OCI-LY7 (cell line): ENCODE results near the gene ENTPD7.

ENCODE experiments used
- EZH2phosphoT487 ChIP-seq: fragments of 200-600 bp; sonication (generic); IDR thresholded peaks from 2 replicates; pipeline ENCODE4 v1.6.1; 2018; ENCODE audit warnings: low read depth, borderline replicate concordance, mild to moderate bottlenecking, mixed run types, antibody characterized with exemption, low read length, moderate library complexity, mixed read lengths
- TF ChIP-seq, protein P1 (sequence below): fragments of 200-600 bp; sonication (generic); conservative IDR thresholded peaks from 2 replicates; pipeline ENCODE4 v1.5.1; 2014; ENCODE audit warnings: mild to moderate bottlenecking, antibody characterized with exemption, low read length, moderate library complexity, mixed read lengths

DNA sequence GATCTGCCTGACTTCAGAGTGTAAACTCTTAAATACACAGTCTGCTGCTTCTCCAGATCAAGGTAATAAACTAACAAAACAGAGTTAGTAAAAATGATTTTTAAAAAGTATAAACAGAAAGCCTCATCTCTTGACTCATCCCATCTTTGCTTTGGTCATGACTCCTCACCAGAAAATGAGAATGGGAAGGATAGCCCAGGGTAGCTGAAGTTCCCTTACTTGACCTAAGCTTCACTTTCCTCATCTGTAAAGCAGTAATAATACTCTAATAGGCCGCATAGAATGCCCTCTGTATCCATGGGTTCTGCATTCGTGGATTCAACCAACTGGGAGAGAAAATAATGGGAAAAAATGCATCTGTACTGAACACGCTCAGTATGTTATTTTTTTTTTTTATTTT, 27.8 kb upstream of the ENTPD7 start:
- no peak for TF ChIP-seq EZH2phosphoT487
- TF ChIP-seq, protein P1, sequence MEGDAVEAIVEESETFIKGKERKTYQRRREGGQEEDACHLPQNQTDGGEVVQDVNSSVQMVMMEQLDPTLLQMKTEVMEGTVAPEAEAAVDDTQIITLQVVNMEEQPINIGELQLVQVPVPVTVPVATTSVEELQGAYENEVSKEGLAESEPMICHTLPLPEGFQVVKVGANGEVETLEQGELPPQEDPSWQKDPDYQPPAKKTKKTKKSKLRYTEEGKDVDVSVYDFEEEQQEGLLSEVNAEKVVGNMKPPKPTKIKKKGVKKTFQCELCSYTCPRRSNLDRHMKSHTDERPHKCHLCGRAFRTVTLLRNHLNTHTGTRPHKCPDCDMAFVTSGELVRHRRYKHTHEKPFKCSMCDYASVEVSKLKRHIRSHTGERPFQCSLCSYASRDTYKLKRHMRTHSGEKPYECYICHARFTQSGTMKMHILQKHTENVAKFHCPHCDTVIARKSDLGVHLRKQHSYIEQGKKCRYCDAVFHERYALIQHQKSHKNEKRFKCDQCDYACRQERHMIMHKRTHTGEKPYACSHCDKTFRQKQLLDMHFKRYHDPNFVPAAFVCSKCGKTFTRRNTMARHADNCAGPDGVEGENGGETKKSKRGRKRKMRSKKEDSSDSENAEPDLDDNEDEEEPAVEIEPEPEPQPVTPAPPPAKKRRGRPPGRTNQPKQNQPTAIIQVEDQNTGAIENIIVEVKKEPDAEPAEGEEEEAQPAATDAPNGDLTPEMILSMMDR = no peak
